Measurements from ENCODE around the gene CCDC73.

GRCh38 chr11:32610797-32611352 is 183.6 kb downstream of the CCDC73 start:
- TF ChIP-seq ZSCAN29 (IDR thresholded peaks at IDR 0.05) (no peak), SMAD5 (IDR thresholded peaks at IDR 0.05; ENCODE audit: low read depth) (no peak), ZNF217 (IDR thresholded peaks at IDR 0.05) (no peak), CHD2 (IDR thresholded peaks at IDR 0.05; ENCODE audit: borderline replicate concordance, low read depth, low read length) (no peak), REST (IDR thresholded peaks at IDR 0.05; ENCODE audit: low read depth, low read length) (no peak), HCFC1 (IDR thresholded peaks at IDR 0.05; ENCODE audit: low read length) (no peak), USF2 (IDR thresholded peaks at IDR 0.05; ENCODE audit: borderline replicate concordance, low read depth, low read length) (no peak), JUND (IDR thresholded peaks at IDR 0.05; ENCODE audit: low read depth, low read length) (no peak), POLR2A (IDR thresholded peaks at IDR 0.05; ENCODE audit: low read depth, low read length) (no peak), ESRRA (IDR thresholded peaks at IDR 0.05; ENCODE audit: low read length) (no peak), RAD21 (IDR thresholded peaks at IDR 0.05; ENCODE audit: insufficient read depth, low read depth, low read length) (no peak)
- TF ChIP-seq, protein P1, sequence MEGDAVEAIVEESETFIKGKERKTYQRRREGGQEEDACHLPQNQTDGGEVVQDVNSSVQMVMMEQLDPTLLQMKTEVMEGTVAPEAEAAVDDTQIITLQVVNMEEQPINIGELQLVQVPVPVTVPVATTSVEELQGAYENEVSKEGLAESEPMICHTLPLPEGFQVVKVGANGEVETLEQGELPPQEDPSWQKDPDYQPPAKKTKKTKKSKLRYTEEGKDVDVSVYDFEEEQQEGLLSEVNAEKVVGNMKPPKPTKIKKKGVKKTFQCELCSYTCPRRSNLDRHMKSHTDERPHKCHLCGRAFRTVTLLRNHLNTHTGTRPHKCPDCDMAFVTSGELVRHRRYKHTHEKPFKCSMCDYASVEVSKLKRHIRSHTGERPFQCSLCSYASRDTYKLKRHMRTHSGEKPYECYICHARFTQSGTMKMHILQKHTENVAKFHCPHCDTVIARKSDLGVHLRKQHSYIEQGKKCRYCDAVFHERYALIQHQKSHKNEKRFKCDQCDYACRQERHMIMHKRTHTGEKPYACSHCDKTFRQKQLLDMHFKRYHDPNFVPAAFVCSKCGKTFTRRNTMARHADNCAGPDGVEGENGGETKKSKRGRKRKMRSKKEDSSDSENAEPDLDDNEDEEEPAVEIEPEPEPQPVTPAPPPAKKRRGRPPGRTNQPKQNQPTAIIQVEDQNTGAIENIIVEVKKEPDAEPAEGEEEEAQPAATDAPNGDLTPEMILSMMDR (IDR thresholded peaks at IDR 0.05 in 2 of 3, conservative IDR thresholded peaks at IDR 0.05 in 1 of 3; ENCODE audit: control insufficient read depth in 2 of 3, extremely low read depth in 1 of 3, insufficient read depth in 1 of 3, low read depth in 3 of 3, low read length in 3 of 3): no peak

All from GM12878 (cell line).